Measurements from ENCODE around the gene TMPO.

GRCh38 chr12:98503342-98503591 lies 12.1 kb upstream of the TMPO start:
- no peak for TF ChIP-seq CTCF (IDR thresholded peaks at IDR 0.05)
- no peak for TF ChIP-seq POLR2A (IDR thresholded peaks at IDR 0.05)

All from right lobe of liver (tissue), 4 donors.